H9 (cell line): ENCODE data around the gene CDC14A. TPM values are rescaled to one million over a fixed set of nuclear protein-coding genes. Genes with fewer than 3 reads are reported as not detected.

Source experiments
- DNase-seq: peaks from one replicate; pipeline ENCODE4 v3.0.0-alpha.2; 2017
- H2AFZ ChIP-seq: one replicate; pipeline ENCODE4 v1.6.1; 2013; ENCODE audit warnings: mild to moderate bottlenecking, low read length, control low read depth, moderate library complexity
- H2AK5ac ChIP-seq: 2 replicates; pipeline ENCODE4 v1.6.1; 2013; ENCODE audit warnings: low read length, control low read depth, mixed read lengths; ENCODE audit not compliant: insufficient read length
- H2BK120ac ChIP-seq: one replicate; pipeline ENCODE4 v1.6.1; 2013; ENCODE audit warnings: low read depth, mild to moderate bottlenecking, low read length, control low read depth, inconsistent platforms; ENCODE audit not compliant: poor library complexity, severe bottlenecking
- H2BK12ac ChIP-seq: 2 replicates; pipeline ENCODE4 v1.6.1; 2013; ENCODE audit warnings: low read length, control low read depth, mixed read lengths, low read depth; ENCODE audit not compliant: insufficient read length
- H2BK15ac ChIP-seq: 2 replicates; pipeline ENCODE4 v1.6.1; 2013; ENCODE audit warnings: low read depth, low read length, control low read depth
- H2BK20ac ChIP-seq: one replicate; pipeline ENCODE4 v1.6.1; 2013; ENCODE audit warnings: low read depth, mild to moderate bottlenecking, low read length, control low read depth, inconsistent platforms; ENCODE audit not compliant: poor library complexity, severe bottlenecking
- H2BK5ac ChIP-seq: 2 replicates; pipeline ENCODE4 v1.6.1; 2013; ENCODE audit warnings: low read length, control low read depth, mixed read lengths; ENCODE audit not compliant: insufficient read length
- H3K14ac ChIP-seq: 2 replicates; pipeline ENCODE4 v1.6.1; 2013; ENCODE audit warnings: low read length, control low read depth; ENCODE audit not compliant: insufficient read depth
- H3K18ac ChIP-seq: 2 replicates; pipeline ENCODE4 v1.6.1; 2013; ENCODE audit warnings: low read depth, mild to moderate bottlenecking, mixed read lengths, low read length, control low read depth; ENCODE audit not compliant: insufficient read length
- H3K23ac ChIP-seq: 2 replicates; pipeline ENCODE4 v1.6.1; 2013; ENCODE audit warnings: low read length, control low read depth, mixed read lengths, low read depth; ENCODE audit not compliant: insufficient read length
- H3K23me2 ChIP-seq: 2 replicates; pipeline ENCODE4 v1.6.1; 2013; ENCODE audit warnings: low read depth, mild to moderate bottlenecking, mixed read lengths, low read length, control low read depth; ENCODE audit not compliant: insufficient read length, poor library complexity, severe bottlenecking
- H3K27ac ChIP-seq: 2 replicates; pipeline ENCODE4 v1.5.1; 2013; ENCODE audit warnings: low read length, control low read depth, mixed read lengths, low read depth; ENCODE audit not compliant: insufficient read length
- H3K27me3 ChIP-seq: 2 replicates; pipeline ENCODE4 v1.6.1; 2013; ENCODE audit warnings: low read length, control low read depth, inconsistent platforms; ENCODE audit not compliant: insufficient read depth
- H3K4ac ChIP-seq: 2 replicates; pipeline ENCODE4 v1.6.1; 2013; ENCODE audit warnings: low read depth, mild to moderate bottlenecking, control low read depth, inconsistent platforms, low read length, moderate library complexity
- H3K4me1 ChIP-seq: 2 replicates; pipeline ENCODE4 v1.6.1; 2013; ENCODE audit warnings: low read length, control low read depth, inconsistent platforms; ENCODE audit not compliant: insufficient read depth
- H3K4me2 ChIP-seq: 2 replicates; pipeline ENCODE4 v1.6.1; 2013; ENCODE audit warnings: low read length, control low read depth, mixed read lengths; ENCODE audit not compliant: insufficient read length, insufficient read depth
- H3K56ac ChIP-seq: 2 replicates; pipeline ENCODE4 v1.6.1; 2013; ENCODE audit warnings: low read depth, mild to moderate bottlenecking, mixed read lengths, low read length, control low read depth; ENCODE audit not compliant: insufficient read length
- H3K79me1 ChIP-seq: 2 replicates; pipeline ENCODE4 v1.6.1; 2013; ENCODE audit warnings: low read depth, mild to moderate bottlenecking, moderate library complexity, low read length, control low read depth, inconsistent platforms; ENCODE audit not compliant: insufficient read depth, poor library complexity, severe bottlenecking
- H3K79me2 ChIP-seq: 2 replicates; pipeline ENCODE4 v1.6.1; 2013; ENCODE audit warnings: low read length, control low read depth, inconsistent platforms; ENCODE audit not compliant: insufficient read depth
- H3K9ac ChIP-seq: 2 replicates; pipeline ENCODE4 v1.6.1; 2013; ENCODE audit warnings: low read length, control low read depth, mixed read lengths; ENCODE audit not compliant: insufficient read length; ENCODE audit errors: extremely low read depth
- H3K9me3 ChIP-seq: one replicate; pipeline ENCODE4 v1.6.1; 2013; ENCODE audit warnings: low read depth, low read length, inconsistent platforms; ENCODE audit not compliant: control insufficient read depth
- H3T11ph ChIP-seq: one replicate; pipeline ENCODE4 v1.6.1; 2013; ENCODE audit warnings: mild to moderate bottlenecking, low read length, control low read depth, inconsistent platforms
- H4K20me1 ChIP-seq: one replicate; pipeline ENCODE4 v1.6.1; 2013; ENCODE audit not compliant: control insufficient read depth, insufficient read length, insufficient read depth
- H4K5ac ChIP-seq: 2 replicates; pipeline ENCODE4 v1.6.1; 2013; ENCODE audit warnings: low read depth, mild to moderate bottlenecking, mixed read lengths, low read length, control low read depth; ENCODE audit not compliant: insufficient read length
- H4K8ac ChIP-seq: replicated peaks from 2 replicates; pipeline ENCODE4 v1.6.1; 2013; ENCODE audit warnings: low read length, control low read depth, mixed read lengths, low read depth; ENCODE audit not compliant: insufficient read length
- H4K91ac ChIP-seq: 2 replicates; pipeline ENCODE4 v1.6.1; 2013; ENCODE audit warnings: low read depth, mild to moderate bottlenecking, moderate library complexity, mixed read lengths, low read length, control low read depth; ENCODE audit not compliant: insufficient read length
- H3K27ac Mint-ChIP-seq, 3 experiments: 2 replicates in 2 of 3; 3 replicates in 1 of 3; pipeline ENCODE4 v1.8.0; 2020 to 2021; ENCODE audit warnings: mixed read lengths in 3 of 3, mild to moderate bottlenecking in 1 of 3, moderate library complexity in 1 of 3
- H3K27me3 Mint-ChIP-seq: 2 replicates; pipeline ENCODE4 v1.8.0; 2021; ENCODE audit warnings: low read depth, mild to moderate bottlenecking, moderate library complexity, mixed read lengths
- H3K36me3 Mint-ChIP-seq, 3 experiments: 2 replicates in 2 of 3; 3 replicates in 1 of 3; pipeline ENCODE4 v1.8.0; 2020 to 2021; ENCODE audit warnings: low read depth in 3 of 3, mixed read lengths in 3 of 3; ENCODE audit not compliant: insufficient read depth in 1 of 3
- H3K4me1 Mint-ChIP-seq, 2 experiments: 2 replicates each; pipeline ENCODE4 v1.8.0; 2020; ENCODE audit warnings: mixed read lengths in 2 of 2
- H3K4me3 Mint-ChIP-seq, 2 experiments: 2 replicates in 1 of 2; 3 replicates in 1 of 2; pipeline ENCODE4 v1.8.0; 2020 to 2021; ENCODE audit warnings: mild to moderate bottlenecking in 2 of 2, mixed read lengths in 2 of 2, moderate library complexity in 1 of 2
- H3K9me3 Mint-ChIP-seq, 2 experiments: 2 replicates in 1 of 2; 3 replicates in 1 of 2; pipeline ENCODE4 v1.8.0; 2020; ENCODE audit warnings: mild to moderate bottlenecking in 2 of 2, mixed read lengths in 2 of 2, moderate library complexity in 1 of 2
- CTCF ChIP-seq: fragments of 200-600 bp; sonication (generic); conservative IDR thresholded peaks from 3 replicates; pipeline ENCODE4 v1.8.0; 2021; ENCODE audit warnings: antibody characterized with exemption, mild to moderate bottlenecking
- WGBS: extraction: QIAGEN DNeasy Blood & Tissue Kit; methylation state at CpG from one replicate; pipeline ENCODE4 v1.1.7; 2013; ENCODE audit warnings: missing lambda C conversion rate, low lambda C conversion rate, mixed read lengths; ENCODE audit not compliant: insufficient read length; ENCODE audit errors: extremely low coverage; 5-methylcytosine and 5-hydroxymethylcytosine counted together
- total RNA-seq: library from RNA; stranded (reverse); gene quantifications from 2 replicates; pipeline ENCODE4 v1.2.1, GENCODE V29; 2021

CDC14A gene
- total RNA-seq, 1 experiment from 2014 or later: 8.9 TPM

- Mint-ChIP-seq H3K9me3 (no peaks in the 10 kb centered on the region), H3K4me1 (peaks cover 4% of the 10 kb centered on the region in 2 experiments), H3K27me3 (peaks cover 6% of the 10 kb centered on the region), H3K27ac (no peak overlapping the region), H3K4me3 (no peak overlapping the region), H3K36me3 (no peaks in the 10 kb centered on the region)
- Histone ChIP-seq H3K9me3 (no peaks in the 10 kb centered on the region), H3K79me2 (no peaks in the 10 kb centered on the region), H3K27ac (no peak overlapping the region), H3K4me2 (no peak overlapping the region), H3K14ac (no peak overlapping the region), H2BK20ac (no peak overlapping the region), H3K23ac (no peak overlapping the region), H2AK5ac (no peak overlapping the region), H2AFZ (no peak overlapping the region), H3K79me1 (no peaks in the 10 kb centered on the region), H3K56ac (no peak overlapping the region), H3K18ac (no peak overlapping the region), H3T11ph (no peak overlapping the region), H3K4me1 (no peaks in the 10 kb centered on the region), H4K91ac (no peak overlapping the region), H2BK12ac (no peak overlapping the region), H2BK15ac (no peak overlapping the region), H4K8ac (no peak overlapping the region), H2BK5ac (no peak overlapping the region), H3K4ac (no peak overlapping the region), H3K9ac (no peak overlapping the region), H3K27me3 (peaks cover 2% of the 10 kb centered on the region; the same call in 1 of the 2 replicates), H3K23me2 (no peaks in the 10 kb centered on the region), H4K20me1 (no peaks in the 10 kb centered on the region), H2BK120ac (no peak overlapping the region), H4K5ac (no peak overlapping the region)
- no peak for TF ChIP-seq CTCF
- DNase-seq: no peak
- no CpG with 5 or more reads among the region's 5 CpGs for WGBS
Observed at GRCh38 chr1:100530141-100530540, 177.8 kb downstream of the CDC14A start.
